ENCODE data around the gene PTPN3. TPM values are rescaled to one million over a fixed set of nuclear protein-coding genes. Genes with fewer than 3 reads are reported as not detected.

Gene PTPN3
- total and polyA plus RNA-seq, 9 of the 15 experiments (the other 6 are each of a cell fraction or from before 2014, with no cell fraction given): 0.02 TPM; not detected in 8

GRCh38 chr9:109341561-109341960 is 156.5 kb downstream of the PTPN3 start:
- DNase-seq (ENCODE audit: extremely low read depth in 1 of 4, low spot score in 3 of 4): no peak
- FAIRE-seq: no peak
- no peak overlapping the region for H3K4me2 ChIP-seq (ENCODE audit: insufficient read depth, low read length)
- TF ChIP-seq SREBF1 (IDR thresholded peaks at IDR 0.05; ENCODE audit: borderline replicate concordance, low read depth, low read length) (no peak), CEBPZ (IDR thresholded peaks at IDR 0.05; ENCODE audit: borderline replicate concordance, low read depth, low read length) (no peak), ZNF354B (CRISPR knock-in tag; IDR thresholded peaks at IDR 0.05) (no peak), MAFK (IDR thresholded peaks at IDR 0.05; ENCODE audit: low read length) (no peak), PRMT5 (CRISPR knock-in tag; IDR thresholded peaks at IDR 0.05) (no peak), HCFC1 (IDR thresholded peaks at IDR 0.05; ENCODE audit: low read depth, low read length) (no peak), SPI1 (IDR thresholded peaks at IDR 0.05; ENCODE audit: borderline replicate concordance, low read depth, low read length) (no peak), ZNF668 (CRISPR knock-in tag; IDR thresholded peaks at IDR 0.05) (no peak), TCF7 (IDR thresholded peaks at IDR 0.05; ENCODE audit: borderline replicate concordance) (no peak), ZNF583 (CRISPR knock-in tag; IDR thresholded peaks at IDR 0.05) (no peak), SNIP1 (IDR thresholded peaks at IDR 0.05; ENCODE audit: low read depth) (no peak), GTF2F1 (IDR thresholded peaks at IDR 0.05; ENCODE audit: low read depth, low read length) (no peak), KDM2B (CRISPR knock-in tag; IDR thresholded peaks at IDR 0.05) (no peak), SAP30 (IDR thresholded peaks at IDR 0.05; ENCODE audit: borderline replicate concordance, insufficient read depth, low read depth, low read length, poor library complexity, severe bottlenecking) (no peak), ATF4 (CRISPR knock-in tag; IDR thresholded peaks at IDR 0.05) (no peak), ZSCAN32 (CRISPR knock-in tag; IDR thresholded peaks at IDR 0.05) (no peak), STAT5A (IDR thresholded peaks at IDR 0.05; ENCODE audit: borderline replicate concordance, low read length) (no peak), GABPA (tag; conservative IDR thresholded peaks at IDR 0.05; ENCODE audit: low read depth) (no peak), HDAC2 (IDR thresholded peaks at IDR 0.05) (no peak), HEY1 (CRISPR knock-in tag; IDR thresholded peaks at IDR 0.05; ENCODE audit: borderline replicate concordance) (no peak)
- no peak overlapping the region for H2AFZ ChIP-seq (ENCODE audit: low read depth, low read length)
- 0 out of 5 replicates have a peak, but pooled peaks cover 0 to 4% of the 10 kb centered on the region in 2 experiments for H3K4me1 ChIP-seq (replicated peaks in 1 of 2; ENCODE audit: control insufficient read depth in 2 of 2, insufficient read depth in 2 of 2, low read length in 2 of 2)
- no peak overlapping the region for H3K4me3 ChIP-seq
- no peaks in the 10 kb centered on the region for H4K20me1 ChIP-seq (replicated peaks; ENCODE audit: control insufficient read depth, insufficient read depth, low read length)
- no peak for ATAC-seq
- H3K9ac ChIP-seq (ENCODE audit: insufficient read depth in 1 of 2, low read depth in 2 of 2, low read length in 2 of 2): no peak overlapping the region
- no peaks in the 10 kb centered on the region for H3K9me3 ChIP-seq (replicated peaks; ENCODE audit: control insufficient read depth, insufficient read depth, low read depth, low read length)
- H3K27me3 ChIP-seq (ENCODE audit: control insufficient read depth in 2 of 2, insufficient read depth in 2 of 2, low read length in 2 of 2): peaks cover 0 to 49% of the 10 kb centered on the region in 2 experiments
- in situ Hi-C loops (cut with MboI) (no loop called here), intact Hi-C loops (cut with micrococcal nuclease) (no loop called here)
- ChIA-PET CTCF (ENCODE audit: low intra/inter-chr PET ratio) (no interaction called here), POLR2A (interaction anchor here (1.1 kb wide), 1 partner anchor 12 kb away, joined by 3 read pairs; no protein-coding TSS in a partner anchor)
- no peak overlapping the region for H3K27ac ChIP-seq (ENCODE audit: extremely low read depth, low read depth, low read length)
- H3K79me2 ChIP-seq (ENCODE audit: control insufficient read depth, insufficient read depth, low read length): no peaks in the 10 kb centered on the region
- WGBS (ENCODE audit: insufficient coverage, low coverage, missing lambda C conversion rate): 6% methylated on average over 5 of the region's 6 CpGs
- H3K9me1 ChIP-seq (ENCODE audit: control insufficient read depth, insufficient read depth, low read length): no peaks in the 10 kb centered on the region
- H3K36me3 ChIP-seq (ENCODE audit: control insufficient read depth, insufficient read depth, low read length): no peaks in the 10 kb centered on the region
- BruUV-seq (replicated peaks): no TSS peak
